SK-MEL-5 (cell line): ENCODE measurements around the gene HRH1. TPM values are rescaled to one million over a fixed set of nuclear protein-coding genes. Genes with fewer than 3 reads are reported as not detected.
"Not testable (repeated sequence)": the region's sequence is repeated elsewhere in the genome, so short reads cannot be mapped to it uniquely, and the experiment has no call there.

ENCODE experiments used
- DNase-seq: peaks from one replicate; pipeline ENCODE4 v3.0.0-alpha.2; 2016; ENCODE audit warnings: low read depth, low spot score
- in situ Hi-C: cut with HindIII; loops from 2 replicates; pipeline ENCODE4 v1.10.0; 2016; ENCODE audit warnings: low sequenced_read_pairs, high pct_unique_total_duplicates, low pct_unique_long_range_greater_than_20kb
- polyA plus RNA-seq, 2 experiments: library from polyadenylated mRNA; depleted of rRNA; stranded (reverse); fragments of >200 nt; gene quantifications; 2 replicates each; pipeline ENCODE4 v1.2.3, GENCODE V29; 2015
- total RNA-seq: library from RNA; depleted of rRNA; stranded (reverse); fragments of >200 nt; shearing (Covaris generic); gene quantifications from 2 replicates; pipeline ENCODE4 v1.2.3, GENCODE V29; 2014; rRNA removed

HRH1 gene
- total RNA-seq, result not detected in 2 replicates
- polyA plus RNA-seq (2015; cell fraction: cytosol; rRNA removed), result 0.20 TPM in 1 of 2 replicates, not detected in the other
- polyA plus RNA-seq (2015; cell fraction: nucleus; rRNA removed), result not detected in 2 replicates

GRCh38 chr3:11154036-11154952 lies at the start of gene HRH1:
TSS of gene HRH1 (plus strand) at chr3:11154493. CDS start at chr3:11259038, 104,545 bp downstream.
- in situ Hi-C loops, result no loop called here
- no peak for DNase-seq

GRCh38 chr3:11113316-11113715 lies 41.0 kb upstream of the HRH1 start:
- DNase-seq, in situ Hi-C loops: not testable (repeated sequence)

GRCh38 chr3:11115548-11115947 lies 38.7 kb upstream of the HRH1 start:
- DNase-seq, result no peak
- in situ Hi-C loops, result no loop called here

- DNase-seq, result no peak
- in situ Hi-C loops, result no loop called here
Measured at GRCh38 chr3:11116336-11117059, 37.8 kb upstream of the HRH1 start.

- in situ Hi-C loops, result no loop called here
- DNase-seq, result no peak
Measured at GRCh38 chr3:11117591-11117990, 36.7 kb upstream of the HRH1 start.

- in situ Hi-C loops, result no loop called here
- no peak for DNase-seq
Measured at GRCh38 chr3:11118181-11118682, 36.1 kb upstream of the HRH1 start.

GRCh38 chr3:11120091-11120805 lies 34.0 kb upstream of the HRH1 start:
- in situ Hi-C loops, result no loop called here
- no peak for DNase-seq

GRCh38 chr3:11126653-11127052 lies 27.6 kb upstream of the HRH1 start:
- no peak for DNase-seq
- in situ Hi-C loops, result no loop called here

- DNase-seq, result no peak
- in situ Hi-C loops, result no loop called here
Measured at GRCh38 chr3:11128682-11129632, 25.3 kb upstream of the HRH1 start.

- DNase-seq, result no peak
- in situ Hi-C loops, result no loop called here
Measured at GRCh38 chr3:11130385-11130784, 23.9 kb upstream of the HRH1 start.

- no peak for DNase-seq
- in situ Hi-C loops, result no loop called here
Measured at GRCh38 chr3:11131371-11131770, 22.9 kb upstream of the HRH1 start.

- DNase-seq, in situ Hi-C loops: not testable (repeated sequence)
Measured at GRCh38 chr3:11131886-11132285, 22.4 kb upstream of the HRH1 start.

- no peak for DNase-seq
- in situ Hi-C loops, result no loop called here
Measured at GRCh38 chr3:11132861-11133260, 21.4 kb upstream of the HRH1 start.

- in situ Hi-C loops, result no loop called here
- no peak for DNase-seq
Measured at GRCh38 chr3:11134794-11135193, 19.5 kb upstream of the HRH1 start.

GRCh38 chr3:11136116-11136515 lies 18.2 kb upstream of the HRH1 start:
- DNase-seq, result no peak
- in situ Hi-C loops, result no loop called here

GRCh38 chr3:11136830-11137626 lies 17.3 kb upstream of the HRH1 start:
- peak; percentile 30 for DNase-seq
- in situ Hi-C loops, result no loop called here
